ENCODE data around the gene TMEM242. TPM values are rescaled to one million over a fixed set of nuclear protein-coding genes. Genes with fewer than 3 reads are reported as not detected.

TMEM242 gene
- total RNA-seq, 2 donors from 2014 or later = 10.8 to 11.7 TPM

DNA sequence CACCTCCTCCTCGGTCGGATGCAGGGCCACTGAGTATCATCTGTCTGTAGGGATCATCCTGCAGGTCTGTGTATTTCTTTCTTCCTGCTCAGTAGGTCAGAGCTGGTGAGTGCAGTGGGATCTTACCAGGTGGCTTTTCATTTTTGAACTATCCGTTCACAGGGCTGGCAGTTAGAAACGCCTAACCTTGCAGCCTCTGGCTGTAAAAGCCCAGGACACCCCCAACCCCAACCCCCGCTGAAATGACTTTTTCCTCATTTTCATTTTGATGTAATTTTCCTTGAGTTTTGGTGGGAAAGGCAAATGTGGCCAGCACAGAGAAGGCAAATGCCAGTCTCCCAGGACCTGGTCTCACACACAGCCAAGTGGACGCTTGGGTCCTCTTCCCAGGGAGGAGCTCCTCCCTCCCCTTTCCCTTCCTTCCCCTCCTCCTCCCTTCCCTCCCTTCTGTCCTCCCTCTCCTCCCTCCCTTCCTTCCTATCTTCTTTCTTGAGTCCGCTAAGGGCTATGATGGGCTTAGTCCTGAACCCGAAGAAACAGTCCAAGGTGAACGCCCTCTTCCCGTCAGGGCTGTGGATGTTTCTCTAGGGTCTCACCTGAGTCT, 36.0 kb downstream of the TMEM242 start:
- peaks cover 14% of the 10 kb centered on the region for H3K36me3 ChIP-seq (ENCODE audit: control insufficient read depth, insufficient read depth, low read length)
- H3K27ac Mint-ChIP-seq = no peak overlapping the region
- no peak overlapping the region for H3K4me3 ChIP-seq (ENCODE audit: low read length)
- no peaks in the 10 kb centered on the region for H3K9me3 Mint-ChIP-seq
- H3K27me3 ChIP-seq (ENCODE audit: control insufficient read depth, insufficient read depth, low read length, poor library complexity, severe bottlenecking) = no peaks in the 10 kb centered on the region
- H3K27me3 Mint-ChIP-seq (ENCODE audit: insufficient read depth) = no peaks in the 10 kb centered on the region
- peak; percentile 32 for DNase-seq
- H3K4me1 ChIP-seq (ENCODE audit: control insufficient read depth, insufficient read depth, low read length) = peaks cover 5% of the 10 kb centered on the region
- 93 to 100% methylated on average over 3 to 10 of the region's 10 CpGs for WGBS, 2 experiments (ENCODE audit: insufficient coverage in 1 of 2, insufficient read length in 1 of 2)
- no peak overlapping the region for H3K27ac ChIP-seq (ENCODE audit: low read depth, low read length)
- H3K36me3 Mint-ChIP-seq (ENCODE audit: low read depth) = peaks cover 14% of the 10 kb centered on the region
- H3K4me3 Mint-ChIP-seq = no peak overlapping the region
- no peak for TF ChIP-seq CTCF (conservative IDR thresholded peaks at IDR 0.05)
- H3K9me3 ChIP-seq (ENCODE audit: control insufficient read depth, low read length) = no peaks in the 10 kb centered on the region
- H3K4me1 Mint-ChIP-seq = peaks cover 8% of the 10 kb centered on the region
- H3K9ac ChIP-seq (ENCODE audit: extremely low read depth, low read length, poor library complexity, severe bottlenecking) = no peak overlapping the region

GRCh38 chr6:157285422-157285779, 37.9 kb downstream of the TMEM242 start:
- Mint-ChIP-seq H3K9me3 (no peaks in the 10 kb centered on the region), H3K4me1 (peaks cover 7% of the 10 kb centered on the region), H3K27ac (no peak overlapping the region), H3K4me3 (no peak overlapping the region), H3K36me3 (ENCODE audit: low read depth) (peaks cover 6% of the 10 kb centered on the region), H3K27me3 (ENCODE audit: insufficient read depth) (no peaks in the 10 kb centered on the region)
- Histone ChIP-seq H3K27me3 (ENCODE audit: control insufficient read depth, insufficient read depth, low read length, poor library complexity, severe bottlenecking) (no peaks in the 10 kb centered on the region), H3K27ac (ENCODE audit: low read depth, low read length) (no peak overlapping the region), H3K36me3 (ENCODE audit: control insufficient read depth, insufficient read depth, low read length) (no peaks in the 10 kb centered on the region), H3K4me1 (ENCODE audit: control insufficient read depth, insufficient read depth, low read length) (peaks cover 5% of the 10 kb centered on the region), H3K9ac (ENCODE audit: extremely low read depth, low read length, poor library complexity, severe bottlenecking) (no peak overlapping the region), H3K9me3 (ENCODE audit: control insufficient read depth, low read length) (no peaks in the 10 kb centered on the region), H3K4me3 (ENCODE audit: low read length) (no peak overlapping the region)
- no peak for TF ChIP-seq CTCF (conservative IDR thresholded peaks at IDR 0.05)
- WGBS, 2 experiments (ENCODE audit: insufficient coverage in 1 of 2, insufficient read length in 1 of 2) = 95 to 98% methylated on average over 5 of the region's 5 CpGs
- peak; percentile 36 for DNase-seq

DNA sequence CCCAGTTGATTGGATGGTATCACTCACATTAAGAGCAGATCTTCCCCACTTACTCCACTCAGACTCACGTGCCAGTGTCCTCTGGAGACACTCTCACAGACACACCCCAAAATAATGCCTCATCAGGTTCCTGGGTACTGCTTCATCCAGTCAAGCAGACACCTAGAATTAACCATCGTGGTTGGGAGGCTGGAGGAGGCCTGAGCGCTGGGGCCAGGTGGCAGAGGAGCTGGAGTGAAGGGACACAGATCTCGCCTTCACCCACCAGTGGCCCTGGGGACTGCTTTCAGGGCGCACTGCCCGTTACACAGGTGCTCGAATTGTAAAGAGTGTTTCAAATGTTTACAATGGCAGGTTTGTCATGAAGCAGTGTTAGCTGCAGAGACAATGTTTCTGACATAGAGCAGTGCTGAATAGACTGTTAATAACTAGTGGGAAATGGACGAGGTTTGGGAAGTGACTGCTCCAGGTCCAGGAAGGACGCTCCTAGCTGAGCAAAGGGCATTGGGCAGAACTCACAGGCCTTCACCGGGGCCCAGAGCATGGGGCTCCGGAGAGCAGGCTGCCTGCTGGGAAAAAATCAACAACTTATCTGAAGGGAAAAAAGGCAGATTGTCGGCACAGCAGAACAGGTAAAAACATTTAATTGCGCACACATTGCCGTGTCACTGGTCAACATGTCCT, 38.4 kb downstream of the TMEM242 start:
- peaks cover 5% of the 10 kb centered on the region for H3K4me1 ChIP-seq (ENCODE audit: control insufficient read depth, insufficient read depth, low read length)
- Mint-ChIP-seq H3K9me3 (no peaks in the 10 kb centered on the region), H3K4me3 (no peak overlapping the region), H3K4me1 (peaks cover 7% of the 10 kb centered on the region), H3K36me3 (ENCODE audit: low read depth) (peaks cover 5% of the 10 kb centered on the region), H3K27ac (no peak overlapping the region), H3K27me3 (ENCODE audit: insufficient read depth) (no peaks in the 10 kb centered on the region)
- no peak for TF ChIP-seq CTCF (conservative IDR thresholded peaks at IDR 0.05)
- H3K9ac ChIP-seq (ENCODE audit: extremely low read depth, low read length, poor library complexity, severe bottlenecking) = no peak overlapping the region
- 91 to 95% methylated on average over 12 to 14 of the region's 14 CpGs for WGBS, 2 experiments (ENCODE audit: insufficient coverage in 1 of 2, insufficient read length in 1 of 2)
- H3K4me3 ChIP-seq (ENCODE audit: low read length) = no peak overlapping the region
- DNase-seq = peak; percentile 39
- no peak overlapping the region for H3K27ac ChIP-seq (ENCODE audit: low read depth, low read length)
- H3K27me3 ChIP-seq (ENCODE audit: control insufficient read depth, insufficient read depth, low read length, poor library complexity, severe bottlenecking) = no peaks in the 10 kb centered on the region
- H3K9me3 ChIP-seq (ENCODE audit: control insufficient read depth, low read length) = no peaks in the 10 kb centered on the region
- no peaks in the 10 kb centered on the region for H3K36me3 ChIP-seq (ENCODE audit: control insufficient read depth, insufficient read depth, low read length)
